Transverse colon (tissue), 4 donors: ENCODE data around the gene PCBD2. TPM values are rescaled to one million over a fixed set of nuclear protein-coding genes. Genes with fewer than 3 reads are reported as not detected.

ENCODE experiments used
- DNase-seq: peaks from one replicate; pipeline ENCODE4 v3.0.0-alpha.2; 2019
- H3K27ac ChIP-seq, 4 donors: fragments of 200-600 bp; sonication (generic); 2 replicates each; pipeline ENCODE4 v1.5.1; 2016 to 2018; ENCODE audit warnings: inconsistent platforms in 4 of 4
- H3K27me3 ChIP-seq: fragments of 200-600 bp; sonication (generic); 2 replicates; pipeline ENCODE4 v1.5.1; 2017; ENCODE audit warnings: inconsistent platforms
- H3K36me3 ChIP-seq, 4 donors: fragments of 200-600 bp; sonication (generic); 2 replicates each; pipeline ENCODE4 v1.5.1; 2017 to 2019; ENCODE audit warnings: inconsistent platforms in 4 of 4
- H3K4me1 ChIP-seq, 4 donors: fragments of 200-600 bp; sonication (generic); 2 replicates each; pipeline ENCODE4 v1.5.1; 2017 to 2020; ENCODE audit warnings: inconsistent platforms in 4 of 4
- H3K4me3 ChIP-seq, 4 donors: fragments of 200-600 bp; sonication (generic); 1 replicate in 1 of 4; 2 replicates in 3 of 4; pipeline versions ENCODE4 v1.5.1 to v1.6.1; 2017 to 2019; ENCODE audit warnings: inconsistent platforms in 4 of 4
- H3K9me3 ChIP-seq, 2 donors: fragments of 200-600 bp; sonication (generic); 2 replicates each; pipeline ENCODE4 v1.5.1; 2017 to 2019; ENCODE audit warnings: inconsistent platforms in 2 of 2
- EP300 ChIP-seq: sonication (generic); formaldehyde crosslinking; IDR thresholded peaks from one replicate; pipeline ENCODE4 v1.6.1; 2017; ENCODE audit warnings: antibody characterized with exemption, low read depth
- POLR2A ChIP-seq: fragments of 450-650 bp; IDR thresholded peaks from one replicate; pipeline ENCODE4 v1.6.1; 2016; ENCODE audit warnings: antibody characterized with exemption, mild to moderate bottlenecking, moderate library complexity
- POLR2AphosphoS5 ChIP-seq, 3 donors: sonication (generic); formaldehyde crosslinking; IDR thresholded peaks; one replicate each; pipeline ENCODE4 v1.6.1; 2016; ENCODE audit warnings: antibody characterized with exemption in 3 of 3
- WGBS, 2 donors: methylation state at CpG; one replicate each; pipeline ENCODE4 v1.1.5; 2018; ENCODE audit warnings: low coverage in 1 of 2; 5-methylcytosine and 5-hydroxymethylcytosine counted together
- in situ Hi-C, 4 donors: fragments of 200-750 bp; cut with MboI; loops; one replicate each; pipeline versions ENCODE4 v1.15.0 to v1.15.1; 2017; ENCODE audit warnings: low sequenced_read_pairs in 3 of 4, low pct_ligation_motif_present in 1 of 4, low pct_unique_long_range_greater_than_20kb in 1 of 4
- intact Hi-C: fragments of 100-400 bp; cut with DNase I; formaldehyde crosslinking; loops from one replicate; pipeline ENCODE4 v1.15.1; 2023; ENCODE audit warnings: low total_unique reads
- total RNA-seq, 4 donors: library from RNA; depleted of rRNA; stranded (reverse); fragments of >200 nt; gene quantifications; one replicate each; pipeline ENCODE4 v1.1.0, GENCODE V29; 2016
- TF ChIP-seq, protein P1 (sequence below), 5 experiments: fragments of 200-600 bp in 3 of 5; fragments of 450-650 bp in 2 of 5; sonication (generic) in 3 of 5; IDR thresholded peaks; 1 replicate in 2 of 5; 2 replicates in 3 of 5; pipeline ENCODE4 v1.5.1; 2016 to 2017; ENCODE audit warnings: antibody characterized with exemption in 5 of 5, inconsistent platforms in 3 of 5, mild to moderate bottlenecking in 2 of 5, moderate library complexity in 1 of 5

PCBD2 gene
- total RNA-seq, 4 donors from 2014 or later = 6.4 to 28.9 (median 11.6) TPM

GRCh38 chr5:134943547-134943946, 38.6 kb downstream of the PCBD2 start:
- Histone ChIP-seq H3K9me3 (no peaks in the 10 kb centered on the region), H3K27me3 (no peaks in the 10 kb centered on the region), H3K36me3 (peaks cover 0 to under 1% (median 0%) of the 10 kb centered on the region in 4 donors), H3K4me3 (no peak overlapping the region), H3K4me1 (no peaks in the 10 kb centered on the region), H3K27ac (no peak overlapping the region)
- WGBS, 2 donors = 80 to 81% methylated on average over 1 of the region's 1 CpG
- intact Hi-C loops (no loop called here), in situ Hi-C loops (no loop called here)
- TF ChIP-seq, protein P1, sequence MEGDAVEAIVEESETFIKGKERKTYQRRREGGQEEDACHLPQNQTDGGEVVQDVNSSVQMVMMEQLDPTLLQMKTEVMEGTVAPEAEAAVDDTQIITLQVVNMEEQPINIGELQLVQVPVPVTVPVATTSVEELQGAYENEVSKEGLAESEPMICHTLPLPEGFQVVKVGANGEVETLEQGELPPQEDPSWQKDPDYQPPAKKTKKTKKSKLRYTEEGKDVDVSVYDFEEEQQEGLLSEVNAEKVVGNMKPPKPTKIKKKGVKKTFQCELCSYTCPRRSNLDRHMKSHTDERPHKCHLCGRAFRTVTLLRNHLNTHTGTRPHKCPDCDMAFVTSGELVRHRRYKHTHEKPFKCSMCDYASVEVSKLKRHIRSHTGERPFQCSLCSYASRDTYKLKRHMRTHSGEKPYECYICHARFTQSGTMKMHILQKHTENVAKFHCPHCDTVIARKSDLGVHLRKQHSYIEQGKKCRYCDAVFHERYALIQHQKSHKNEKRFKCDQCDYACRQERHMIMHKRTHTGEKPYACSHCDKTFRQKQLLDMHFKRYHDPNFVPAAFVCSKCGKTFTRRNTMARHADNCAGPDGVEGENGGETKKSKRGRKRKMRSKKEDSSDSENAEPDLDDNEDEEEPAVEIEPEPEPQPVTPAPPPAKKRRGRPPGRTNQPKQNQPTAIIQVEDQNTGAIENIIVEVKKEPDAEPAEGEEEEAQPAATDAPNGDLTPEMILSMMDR (IDR thresholded peaks at IDR 0.05) = no peak
- no peak for TF ChIP-seq EP300
- TF ChIP-seq POLR2AphosphoS5 (IDR thresholded peaks at IDR 0.05) = no peak
- no peak for TF ChIP-seq POLR2A
- no peak for DNase-seq

GRCh38 chr5:134944630-134945029, 39.7 kb downstream of the PCBD2 start:
- intact Hi-C loops = no loop called here
- TF ChIP-seq EP300 (no peak), POLR2AphosphoS5 (IDR thresholded peaks at IDR 0.05) (no peak), POLR2A (no peak)
- TF ChIP-seq, protein P1 (IDR thresholded peaks at IDR 0.05) = no peak
- Histone ChIP-seq H3K36me3 (no peaks in the 10 kb centered on the region), H3K4me3 (no peak overlapping the region), H3K4me1 (no peaks in the 10 kb centered on the region), H3K27ac (no peak overlapping the region), H3K27me3 (no peaks in the 10 kb centered on the region), H3K9me3 (no peaks in the 10 kb centered on the region)
- WGBS, 2 donors = 42 to 83% methylated on average over 1 of the region's 1 CpG
- in situ Hi-C loops = no loop called here
- no peak for DNase-seq

GRCh38 chr5:134945041-134945440, 40.1 kb downstream of the PCBD2 start:
- H3K4me1 ChIP-seq = no peaks in the 10 kb centered on the region
- 71 to 90% methylated on average over 2 of the region's 2 CpGs for WGBS, 2 donors
- in situ Hi-C loops (no loop called here), intact Hi-C loops (no loop called here)
- DNase-seq = no peak
- H3K27ac ChIP-seq = no peak overlapping the region
- no peak overlapping the region for H3K4me3 ChIP-seq
- no peaks in the 10 kb centered on the region for H3K27me3 ChIP-seq
- no peaks in the 10 kb centered on the region for H3K36me3 ChIP-seq
- TF ChIP-seq EP300 (no peak), POLR2AphosphoS5 (IDR thresholded peaks at IDR 0.05) (no peak), POLR2A (no peak)
- TF ChIP-seq, protein P1 (IDR thresholded peaks at IDR 0.05) = no peak
- no peaks in the 10 kb centered on the region for H3K9me3 ChIP-seq

DNA sequence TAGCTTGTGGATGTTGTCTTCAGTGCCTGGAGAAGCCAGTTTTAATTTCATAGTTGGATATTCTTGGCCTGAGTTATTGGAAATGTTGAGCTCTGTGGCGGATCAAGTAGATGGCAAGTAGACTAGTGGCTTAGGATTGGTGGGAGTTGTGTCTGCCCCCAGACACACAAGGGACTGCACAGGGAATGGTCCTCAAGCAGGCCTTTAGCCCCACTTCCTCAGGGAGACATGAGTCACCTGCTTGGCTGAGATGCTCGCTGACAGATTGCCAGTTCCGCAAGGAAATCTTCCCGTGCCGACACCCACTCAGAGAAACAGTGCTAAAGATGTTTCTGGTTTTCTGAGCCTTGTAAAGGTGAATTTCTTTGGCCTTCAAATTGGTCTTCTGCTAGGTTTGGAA, 44.0 kb downstream of the PCBD2 start:
- H3K27me3 ChIP-seq = no peaks in the 10 kb centered on the region
- intact Hi-C loops (no loop called here), in situ Hi-C loops (no loop called here)
- peak; percentile 15 for DNase-seq
- 91 to 100% methylated on average over 2 to 5 of the region's 5 CpGs for WGBS, 2 donors
- H3K27ac ChIP-seq = no peak overlapping the region
- TF ChIP-seq EP300 = no peak
- TF ChIP-seq POLR2A = no peak
- H3K4me1 ChIP-seq = no peaks in the 10 kb centered on the region
- peaks cover 0 to under 1% (median 0%) of the 10 kb centered on the region in 4 donors for H3K36me3 ChIP-seq
- H3K4me3 ChIP-seq = no peak overlapping the region
- H3K9me3 ChIP-seq = peaks cover 1 to 3% of the 10 kb centered on the region in 2 donors

DNA sequence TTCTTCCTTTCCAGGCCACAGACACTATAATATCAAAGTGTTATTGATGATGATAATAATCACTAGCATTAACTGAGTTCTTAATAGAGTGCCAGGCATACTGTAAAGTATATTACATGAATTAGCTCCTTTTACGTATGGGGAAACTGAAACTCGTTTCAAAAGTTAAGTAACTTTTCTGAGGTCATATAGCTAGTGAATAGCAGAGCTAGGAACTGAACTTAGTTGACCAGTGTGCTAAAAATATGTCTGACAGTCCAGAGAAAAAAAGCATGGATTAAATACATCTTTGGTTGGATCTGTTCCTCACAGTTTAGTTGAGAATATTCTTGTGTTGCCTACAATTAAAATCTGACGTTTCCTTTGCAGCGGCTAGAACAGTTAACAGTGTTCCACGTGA, 44.4 kb downstream of the PCBD2 start:
- intact Hi-C loops (no loop called here), in situ Hi-C loops (no loop called here)
- DNase-seq = no peak
- TF ChIP-seq POLR2A = no peak
- no peak for TF ChIP-seq POLR2AphosphoS5 (IDR thresholded peaks at IDR 0.05)
- no peak for TF ChIP-seq EP300
- TF ChIP-seq, protein P1 (IDR thresholded peaks at IDR 0.05) = no peak
- Histone ChIP-seq H3K36me3 (peaks cover 0 to 5% (median 0%) of the 10 kb centered on the region in 4 donors), H3K27me3 (no peaks in the 10 kb centered on the region), H3K4me1 (no peaks in the 10 kb centered on the region), H3K4me3 (no peak overlapping the region), H3K27ac (no peak overlapping the region), H3K9me3 (peaks cover 5 to 7% of the 10 kb centered on the region in 2 donors)
- 81 to 84% methylated on average over 5 of the region's 5 CpGs for WGBS, 2 donors
